CD4-positive, alpha-beta T cell (primary cell): ENCODE data around the gene IL17RC. TPM values are rescaled to one million over a fixed set of nuclear protein-coding genes. Genes with fewer than 3 reads are reported as not detected.
"Not testable (repeated sequence)": the region's sequence is repeated elsewhere in the genome, so short reads cannot be mapped to it uniquely, and the experiment has no call there.

ENCODE experiments used
- ATAC-seq: fragments of 200-7000 bp; cut with Tn5 transposase; one replicate; pipeline ENCODE4 v1.10.0; 2022; ENCODE audit warnings: mild to moderate bottlenecking; ENCODE audit not compliant: poor library complexity
- CTCF ChIA-PET: fragments of 350-600 bp; sonication (Branson Sonifier 250); formaldehyde crosslinking; loops from one replicate; lab custom pipeline; 2021; ENCODE audit warnings: antibody characterized with exemption, inconsistent platforms; lab: Charles Lee
- POLR2A ChIA-PET: fragments of 350-600 bp; sonication (Branson Sonifier 250); formaldehyde crosslinking; loops from one replicate; lab custom pipeline; 2021; ENCODE audit warnings: antibody characterized with exemption, inconsistent platforms; lab: Charles Lee
- DNase-seq, 14 experiments: peaks; one replicate each; pipeline ENCODE4 v3.0.0-alpha.2; 2013 to 2020; ENCODE audit warnings: mixed read lengths in 2 of 14
- H3K27ac ChIP-seq, 2 donors: one replicate each; pipeline versions ENCODE4 v1.5.1 to v1.7.0; 2013; ENCODE audit warnings: low read length in 2 of 2, low read depth in 1 of 2, mild to moderate bottlenecking in 1 of 2
- H3K27me3 ChIP-seq, 2 experiments: 1 replicate in 1 of 2; 2 replicates in 1 of 2; pipeline versions ENCODE4 v1.6.1 to v1.7.0; 2013; ENCODE audit warnings: low read length in 2 of 2, control low read depth in 1 of 2, mild to moderate bottlenecking in 1 of 2, moderate library complexity in 1 of 2; ENCODE audit not compliant: insufficient read depth in 2 of 2, control insufficient read depth in 1 of 2
- H3K36me3 ChIP-seq: one replicate; pipeline ENCODE4 v1.6.1; 2013; ENCODE audit warnings: low read length, control low read depth; ENCODE audit not compliant: insufficient read depth
- H3K4me1 ChIP-seq: one replicate; pipeline ENCODE4 v1.6.1; 2013; ENCODE audit warnings: low read length, control low read depth; ENCODE audit not compliant: insufficient read depth
- H3K4me3 ChIP-seq: one replicate; pipeline ENCODE4 v1.5.1; 2013; ENCODE audit warnings: mild to moderate bottlenecking, low read length, moderate library complexity
- H3K9me3 ChIP-seq, 2 experiments: 1 replicate in 1 of 2; 2 replicates in 1 of 2; pipeline versions ENCODE4 v1.6.1 to v1.7.0; 2013; ENCODE audit warnings: low read length in 2 of 2, mild to moderate bottlenecking in 2 of 2, control low read depth in 1 of 2, moderate library complexity in 1 of 2; ENCODE audit not compliant: control insufficient read depth in 1 of 2, insufficient read depth in 1 of 2
- H3K27ac Mint-ChIP-seq: one replicate; pipeline ENCODE4 v1.8.0; 2020; ENCODE audit warnings: mixed read lengths
- H3K27me3 Mint-ChIP-seq: one replicate; pipeline ENCODE4 v1.8.0; 2021; ENCODE audit warnings: mixed read lengths
- H3K36me3 Mint-ChIP-seq: one replicate; pipeline ENCODE4 v1.8.0; 2021; ENCODE audit warnings: low read depth, mixed read lengths
- H3K4me1 Mint-ChIP-seq: one replicate; pipeline ENCODE4 v1.8.0; 2021; ENCODE audit warnings: low read depth, mixed read lengths
- H3K4me3 Mint-ChIP-seq: one replicate; pipeline ENCODE4 v1.8.0; 2020; ENCODE audit warnings: mild to moderate bottlenecking, mixed read lengths
- H3K9me3 Mint-ChIP-seq: one replicate; pipeline ENCODE4 v1.8.0; 2020; ENCODE audit warnings: mixed read lengths
- intact Hi-C, 2 experiments: fragments of 100-400 bp; cut with DNase I in 1 of 2; cut with micrococcal nuclease in 1 of 2; formaldehyde crosslinking; loops; one replicate each; pipeline versions ENCODE4 v1.15.1 to v1.9.0; 2023 to 2025; cut with DNase I, micrococcal nuclease
- total RNA-seq, 174 experiments: library from RNA in 2 of 174; stranded (reverse) in 2 of 174; gene quantifications; one replicate each; pipeline ENCODE4 v1.2.3 and lab custom pipeline; 2021 to 2026
- TF ChIP-seq, protein P1 (sequence below): fragments of 200-600 bp; IDR thresholded peaks from one replicate; pipeline ENCODE4 v1.8.0; 2022; ENCODE audit warnings: antibody characterized with exemption, mild to moderate bottlenecking

IL17RC gene
- total RNA-seq, 2 experiments from 2014 or later, result 0.42 to 0.88 TPM

DNA sequence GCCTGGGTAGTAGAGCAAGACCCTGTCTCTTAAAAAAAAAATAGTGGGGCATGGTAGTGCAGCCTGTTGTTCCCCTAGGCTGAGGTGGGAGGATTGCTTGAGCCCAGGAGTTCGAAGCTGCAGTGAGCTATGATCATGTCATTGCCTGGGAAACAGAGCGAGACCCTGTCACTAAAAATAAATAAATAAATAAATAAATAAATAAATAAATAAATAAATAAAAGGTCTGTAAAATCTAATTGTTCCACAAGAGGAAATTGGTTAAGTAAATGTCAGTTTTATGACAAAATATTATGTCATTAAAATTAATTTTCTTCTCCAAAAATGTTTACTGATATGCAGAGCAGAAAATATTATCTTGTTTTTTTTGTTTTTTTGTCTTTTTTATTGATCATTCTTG lies 22.1 kb downstream of the IL17RC start:
- Mint-ChIP-seq H3K27ac (no peak overlapping the region), H3K4me1 (peaks cover 31% of the 10 kb centered on the region), H3K27me3 (no peaks in the 10 kb centered on the region), H3K36me3 (peaks cover 51% of the 10 kb centered on the region), H3K4me3 (no peak overlapping the region), H3K9me3 (no peaks in the 10 kb centered on the region)
- intact Hi-C loops, result loop anchor here in 1 of 2 experiments (10.0 kb wide), 2 partner anchors 206 to 346 kb away; partner anchors contain the start of gene VHL
- Histone ChIP-seq H3K36me3 (peaks cover 36% of the 10 kb centered on the region), H3K9me3 (no peaks in the 10 kb centered on the region), H3K4me3 (no peak overlapping the region), H3K4me1 (peaks cover 23% of the 10 kb centered on the region), H3K27me3 (no peaks in the 10 kb centered on the region), H3K27ac (no peak overlapping the region)
- DNase-seq (no peak), ATAC-seq (no peak)
- TF ChIP-seq, protein P1, sequence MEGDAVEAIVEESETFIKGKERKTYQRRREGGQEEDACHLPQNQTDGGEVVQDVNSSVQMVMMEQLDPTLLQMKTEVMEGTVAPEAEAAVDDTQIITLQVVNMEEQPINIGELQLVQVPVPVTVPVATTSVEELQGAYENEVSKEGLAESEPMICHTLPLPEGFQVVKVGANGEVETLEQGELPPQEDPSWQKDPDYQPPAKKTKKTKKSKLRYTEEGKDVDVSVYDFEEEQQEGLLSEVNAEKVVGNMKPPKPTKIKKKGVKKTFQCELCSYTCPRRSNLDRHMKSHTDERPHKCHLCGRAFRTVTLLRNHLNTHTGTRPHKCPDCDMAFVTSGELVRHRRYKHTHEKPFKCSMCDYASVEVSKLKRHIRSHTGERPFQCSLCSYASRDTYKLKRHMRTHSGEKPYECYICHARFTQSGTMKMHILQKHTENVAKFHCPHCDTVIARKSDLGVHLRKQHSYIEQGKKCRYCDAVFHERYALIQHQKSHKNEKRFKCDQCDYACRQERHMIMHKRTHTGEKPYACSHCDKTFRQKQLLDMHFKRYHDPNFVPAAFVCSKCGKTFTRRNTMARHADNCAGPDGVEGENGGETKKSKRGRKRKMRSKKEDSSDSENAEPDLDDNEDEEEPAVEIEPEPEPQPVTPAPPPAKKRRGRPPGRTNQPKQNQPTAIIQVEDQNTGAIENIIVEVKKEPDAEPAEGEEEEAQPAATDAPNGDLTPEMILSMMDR, result no peak
- POLR2A ChIA-PET, result no interaction called here
- CTCF ChIA-PET, result no interaction called here

- H3K4me3 ChIP-seq, ATAC-seq, H3K9me3 ChIP-seq, DNase-seq, CTCF ChIA-PET, H3K27me3 Mint-ChIP-seq, H3K27ac ChIP-seq, H3K27ac Mint-ChIP-seq, H3K27me3 ChIP-seq, POLR2A ChIA-PET, H3K4me3 Mint-ChIP-seq, H3K9me3 Mint-ChIP-seq: not testable (repeated sequence)
- peaks cover 13% of the 10 kb centered on the region for H3K4me1 ChIP-seq
- Mint-ChIP-seq H3K36me3 (peaks cover 46% of the 10 kb centered on the region), H3K4me1 (peaks cover 22% of the 10 kb centered on the region)
- intact Hi-C loops, result loop anchor here in 1 of 2 experiments (10.0 kb wide), 2 partner anchors 205 to 345 kb away; partner anchors contain the start of gene VHL
- H3K36me3 ChIP-seq, result peaks cover 39% of the 10 kb centered on the region
Measured at GRCh38 chr3:9939906-9940305, 23.0 kb downstream of the IL17RC start.

- no peaks in the 10 kb centered on the region for H3K27me3 Mint-ChIP-seq
- POLR2A ChIA-PET, result no interaction called here
Measured at GRCh38 chr3:9940746-9941145, 23.8 kb downstream of the IL17RC start.

More at GRCh38 chr3:9940746-9941145, 23.8 kb downstream of the IL17RC start:
- H3K27ac ChIP-seq, result no peak overlapping the region
- no peaks in the 10 kb centered on the region for H3K9me3 Mint-ChIP-seq
- peaks cover 35% of the 10 kb centered on the region for H3K36me3 ChIP-seq
- ATAC-seq (no peak), DNase-seq (no peak)
- H3K4me3 Mint-ChIP-seq, result no peak overlapping the region
- no peak overlapping the region for H3K4me3 ChIP-seq
- TF ChIP-seq, protein P1, result no peak
- H3K36me3 Mint-ChIP-seq, result peaks cover 37% of the 10 kb centered on the region
- H3K4me1 Mint-ChIP-seq, result peaks cover 13% of the 10 kb centered on the region
- H3K27ac Mint-ChIP-seq, result no peak overlapping the region
- CTCF ChIA-PET, result no interaction called here
- no peaks in the 10 kb centered on the region for H3K9me3 ChIP-seq
- no peaks in the 10 kb centered on the region for H3K27me3 ChIP-seq
- peaks cover 6% of the 10 kb centered on the region for H3K4me1 ChIP-seq
- intact Hi-C loops, result no loop called here
